Choroid plexus epithelial cell (primary cell): ENCODE data around the gene GSC2.

Experiments used
- DNase-seq: peaks from one replicate; pipeline ENCODE4 v3.0.0-alpha.2; 2010; ENCODE audit warnings: low read depth
- H3K4me3 ChIP-seq: 2 replicates; pipeline ENCODE4 v1.5.1; 2011; ENCODE audit warnings: low read depth, mild to moderate bottlenecking, control low read depth, low read length, moderate library complexity
- TF ChIP-seq, protein P1 (sequence below): conservative IDR thresholded peaks from 2 replicates; pipeline ENCODE4 v1.5.1; 2011; ENCODE audit warnings: low read depth, mild to moderate bottlenecking, control low read depth, inconsistent platforms, low read length, moderate library complexity

The GSC2 gene

DNA sequence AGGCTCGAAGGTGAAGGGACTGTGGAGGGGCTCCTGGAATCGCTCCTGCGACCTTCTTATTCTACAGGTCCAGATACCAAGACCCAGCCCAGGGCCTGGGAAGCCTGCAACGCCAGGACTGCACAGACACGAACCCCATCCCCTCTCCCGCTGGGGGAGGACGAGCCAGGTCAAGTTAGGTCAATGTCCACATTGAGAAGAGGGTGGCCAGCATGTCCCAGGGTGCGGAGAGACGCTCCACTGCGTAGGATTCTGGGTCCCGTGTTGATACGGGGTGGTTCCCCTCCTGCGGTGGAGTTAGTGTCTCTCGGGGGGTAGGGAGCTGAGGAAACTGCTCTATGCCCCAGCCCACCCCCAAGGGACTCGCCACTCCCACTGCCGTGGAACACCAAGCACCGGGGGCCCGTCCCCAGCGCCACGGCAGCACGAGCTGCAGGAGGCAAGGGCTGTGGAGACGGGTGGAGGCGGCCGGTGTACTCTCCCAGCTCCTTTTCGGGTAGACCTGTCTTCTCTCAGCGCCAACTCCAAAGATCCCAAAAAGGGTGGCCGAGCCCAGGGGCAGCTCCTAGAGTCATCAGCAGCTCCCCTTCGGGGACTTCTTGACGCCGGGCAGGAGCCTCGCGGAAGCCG, 1.6 kb downstream of the GSC2 start:
- DNase-seq = no peak
- TF ChIP-seq, protein P1, sequence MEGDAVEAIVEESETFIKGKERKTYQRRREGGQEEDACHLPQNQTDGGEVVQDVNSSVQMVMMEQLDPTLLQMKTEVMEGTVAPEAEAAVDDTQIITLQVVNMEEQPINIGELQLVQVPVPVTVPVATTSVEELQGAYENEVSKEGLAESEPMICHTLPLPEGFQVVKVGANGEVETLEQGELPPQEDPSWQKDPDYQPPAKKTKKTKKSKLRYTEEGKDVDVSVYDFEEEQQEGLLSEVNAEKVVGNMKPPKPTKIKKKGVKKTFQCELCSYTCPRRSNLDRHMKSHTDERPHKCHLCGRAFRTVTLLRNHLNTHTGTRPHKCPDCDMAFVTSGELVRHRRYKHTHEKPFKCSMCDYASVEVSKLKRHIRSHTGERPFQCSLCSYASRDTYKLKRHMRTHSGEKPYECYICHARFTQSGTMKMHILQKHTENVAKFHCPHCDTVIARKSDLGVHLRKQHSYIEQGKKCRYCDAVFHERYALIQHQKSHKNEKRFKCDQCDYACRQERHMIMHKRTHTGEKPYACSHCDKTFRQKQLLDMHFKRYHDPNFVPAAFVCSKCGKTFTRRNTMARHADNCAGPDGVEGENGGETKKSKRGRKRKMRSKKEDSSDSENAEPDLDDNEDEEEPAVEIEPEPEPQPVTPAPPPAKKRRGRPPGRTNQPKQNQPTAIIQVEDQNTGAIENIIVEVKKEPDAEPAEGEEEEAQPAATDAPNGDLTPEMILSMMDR = no peak
- no peak overlapping the region for H3K4me3 ChIP-seq

DNA sequence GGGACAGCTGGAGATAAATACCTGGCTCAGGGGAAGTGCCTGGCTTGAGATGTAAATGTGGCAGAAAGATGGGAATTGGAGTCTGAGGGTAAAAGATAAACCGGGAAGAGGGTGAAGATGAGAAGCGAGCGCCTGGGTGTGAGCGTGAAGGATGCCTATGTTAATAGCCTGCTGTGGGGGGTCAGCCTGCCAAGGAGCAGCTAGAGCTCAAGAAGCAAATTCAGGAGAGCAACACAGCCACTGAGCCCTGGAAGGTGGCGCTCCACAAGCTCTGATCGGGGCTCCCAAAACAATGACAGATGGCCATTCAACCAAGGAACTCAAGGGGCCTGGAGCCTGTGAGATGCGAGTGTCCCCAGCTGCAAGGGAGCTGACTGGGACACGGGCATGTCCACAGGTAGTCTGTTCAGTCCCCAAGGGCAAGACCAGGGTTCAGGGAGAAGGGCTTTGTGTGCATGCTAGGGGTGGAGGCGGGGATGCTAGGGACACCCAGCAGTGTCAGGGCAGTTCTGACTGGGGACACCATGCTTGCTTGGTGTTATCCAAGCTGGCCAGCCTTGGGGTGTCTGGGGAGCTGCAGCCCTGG, 2.8 kb downstream of the GSC2 start:
- no peak for DNase-seq
- TF ChIP-seq, protein P1 = no peak
- H3K4me3 ChIP-seq = no peak overlapping the region

DNA sequence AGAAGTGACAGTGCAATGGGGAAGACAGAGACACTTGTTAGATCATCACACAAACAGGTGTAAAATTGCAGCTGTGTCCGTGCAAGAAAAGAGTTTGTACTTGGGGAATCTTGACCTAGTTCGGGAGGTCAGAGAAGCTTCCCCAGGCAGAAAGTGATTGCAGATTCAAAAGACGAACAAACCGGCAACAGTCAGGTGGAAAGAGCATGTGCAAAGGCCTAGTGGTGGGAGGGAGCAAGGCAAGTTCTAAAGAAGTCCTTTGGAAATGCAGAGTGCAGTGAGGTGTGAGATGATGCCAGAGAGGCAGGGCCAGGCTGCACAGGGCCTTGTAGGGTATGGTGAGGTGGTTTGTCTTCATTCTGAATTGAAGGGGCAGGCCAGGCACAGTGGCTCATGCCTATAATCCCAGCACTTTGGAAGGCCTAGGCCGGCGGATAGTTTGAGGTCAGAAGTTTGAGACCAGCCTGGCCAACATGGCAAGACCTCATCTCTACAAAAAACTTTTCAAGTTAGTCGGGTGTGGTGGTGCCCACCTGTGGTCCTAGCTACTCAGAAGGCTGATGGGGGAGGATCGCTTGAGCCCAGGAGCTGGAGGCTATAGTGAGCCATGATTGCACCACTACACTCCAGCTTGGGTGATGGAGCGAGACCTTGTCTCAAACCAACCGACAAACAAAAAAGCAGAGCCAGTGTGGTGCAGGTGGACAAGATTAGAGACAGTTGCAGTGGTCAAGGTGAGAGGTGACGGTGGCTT, 3.7 kb downstream of the GSC2 start:
- DNase-seq = no peak
- no peak overlapping the region for H3K4me3 ChIP-seq
- TF ChIP-seq, protein P1 = no peak

DNA sequence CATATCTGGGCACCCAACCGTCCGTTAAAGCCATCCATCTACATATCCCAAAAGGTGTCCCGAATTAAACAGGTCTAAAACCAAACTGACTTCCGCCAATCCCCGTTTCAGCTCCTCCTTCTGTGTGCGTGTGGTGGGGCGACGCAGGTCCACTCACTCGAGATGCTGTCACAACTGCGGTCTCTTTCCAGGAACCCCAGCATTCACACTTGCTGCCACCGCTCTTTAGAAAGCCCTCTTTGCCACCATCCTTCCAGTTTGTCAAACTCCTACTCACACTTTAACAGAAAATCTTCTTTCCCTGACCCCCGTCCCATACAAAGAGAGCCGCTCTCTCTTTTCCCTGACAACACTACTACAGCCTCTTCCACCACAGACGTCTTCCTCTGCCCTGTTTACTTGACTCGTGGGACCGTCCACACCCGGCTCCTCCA, 6.1 kb downstream of the GSC2 start:
- peak overlapping the region; percentile 98 for H3K4me3 ChIP-seq
- peak; percentile 20 for DNase-seq
- TF ChIP-seq, protein P1 = no peak

DNA sequence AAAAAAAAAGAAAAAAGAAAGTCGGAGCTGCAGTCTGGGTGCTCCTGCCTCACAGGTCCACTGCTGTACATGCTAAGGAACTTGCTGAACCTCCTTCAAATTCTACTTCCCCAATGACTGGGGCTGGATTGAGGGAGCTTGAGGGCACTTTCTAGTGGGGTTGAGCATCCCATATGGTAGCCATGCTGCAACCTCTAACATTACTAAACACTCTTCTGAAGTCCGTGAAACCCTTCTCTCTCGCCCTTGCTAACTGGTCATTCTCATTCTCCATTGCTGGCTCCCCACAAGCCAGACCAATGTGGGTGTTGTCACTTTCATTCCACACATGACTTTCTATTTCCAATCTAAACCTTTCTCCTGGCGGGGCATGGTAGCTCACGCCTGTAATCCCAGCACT, 6.9 kb downstream of the GSC2 start:
- no peak for DNase-seq
- TF ChIP-seq, protein P1 = no peak
- peak overlapping the region; percentile 8 for H3K4me3 ChIP-seq

DNA sequence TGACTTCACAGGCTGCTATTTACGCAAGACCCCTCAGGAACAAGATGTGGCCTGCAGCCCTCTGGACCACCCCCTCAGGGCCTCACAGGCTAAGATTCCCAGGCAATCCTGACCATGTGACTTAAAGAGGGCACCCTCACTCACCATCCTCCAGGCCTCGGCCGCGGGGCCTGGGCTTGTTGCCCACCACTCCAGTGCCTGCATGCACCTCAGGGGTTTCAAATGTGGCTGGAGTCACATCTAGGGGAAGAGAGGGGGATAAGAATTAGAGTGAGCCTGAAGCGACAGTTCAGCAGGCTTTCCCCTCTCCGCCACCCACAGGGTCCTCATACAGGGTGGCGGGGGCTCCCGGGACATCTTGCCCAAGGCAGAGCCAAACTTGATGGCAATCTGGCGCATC, 7.7 kb downstream of the GSC2 start:
- DNase-seq = no peak
- H3K4me3 ChIP-seq = no peak overlapping the region
- TF ChIP-seq, protein P1 = no peak
